DMS53 treated with DMSO at 0.1 percent for 48 hours (cell line): ENCODE measurements around the gene CFAP410.

Experiments
- DNase-seq: peaks from one replicate; lab custom pipeline; 2025; ENCODE audit not compliant: unreplicated experiment; lab: John Stamatoyannopoulos, UW

CFAP410 gene

GRCh38 chr21:44331650-44332307 is 7.4 kb downstream of the CFAP410 start:
- no peak for DNase-seq

- DNase-seq, result no peak
These were observed 8.0 kb downstream of the CFAP410 start for GRCh38 chr21:44331209-44331608.

GRCh38 chr21:44330698-44331097 is 8.5 kb downstream of the CFAP410 start:
- DNase-seq, result no peak

GRCh38 chr21:44329971-44330681 is 9.1 kb downstream of the CFAP410 start:
- DNase-seq, result no peak

GRCh38 chr21:44329086-44329889 is 9.9 kb downstream of the CFAP410 start:
- DNase-seq, result no peak

- no peak for DNase-seq
These were observed 10.8 kb downstream of the CFAP410 start for GRCh38 chr21:44328242-44328895.

- no peak for DNase-seq
These were observed 11.6 kb downstream of the CFAP410 start for GRCh38 chr21:44327603-44327974.

GRCh38 chr21:44326716-44327602 is 12.2 kb downstream of the CFAP410 start:
- DNase-seq, result no peak

GRCh38 chr21:44326272-44326647 is 12.9 kb downstream of the CFAP410 start:
- DNase-seq, result no peak

- DNase-seq, result no peak
These were observed 13.6 kb downstream of the CFAP410 start for GRCh38 chr21:44325386-44326271.

GRCh38 chr21:44324854-44325107 is 14.4 kb downstream of the CFAP410 start:
- DNase-seq, result no peak

GRCh38 chr21:44324106-44324853 is 14.9 kb downstream of the CFAP410 start:
- no peak for DNase-seq

GRCh38 chr21:44323591-44323990 is 15.6 kb downstream of the CFAP410 start:
- DNase-seq, result no peak

GRCh38 chr21:44322621-44323325 is 16.4 kb downstream of the CFAP410 start:
- DNase-seq, result no peak

- no peak for DNase-seq
These were observed 17.2 kb downstream of the CFAP410 start for GRCh38 chr21:44321846-44322450.

GRCh38 chr21:44320847-44321246 is 18.3 kb downstream of the CFAP410 start:
- no peak for DNase-seq

- no peak for DNase-seq
These were observed 19.7 kb downstream of the CFAP410 start for GRCh38 chr21:44319407-44320065.
